ENCODE results near the gene CASP9.
"Not testable (repeated sequence)": the region's sequence is repeated elsewhere in the genome, so short reads cannot be mapped to it uniquely, and the experiment has no call there.

The CASP9 gene

GRCh38 chr1:15471067-15471466 lies 52.9 kb downstream of the CASP9 start:
- not testable (repeated sequence) for DNase-seq (ENCODE audit: low read depth in 2 of 2, low spot score in 1 of 2)

GRCh38 chr1:15469821-15470448 lies 54.1 kb downstream of the CASP9 start:
- not testable (repeated sequence) for DNase-seq (ENCODE audit: low read depth in 2 of 2, low spot score in 1 of 2)

GRCh38 chr1:15469361-15469760 lies 54.7 kb downstream of the CASP9 start:
- no peak for DNase-seq (ENCODE audit: low read depth in 2 of 2, low spot score in 1 of 2)

- no peak for DNase-seq (ENCODE audit: low read depth in 2 of 2, low spot score in 1 of 2)
Observed at GRCh38 chr1:15468145-15468544, 55.9 kb downstream of the CASP9 start.

GRCh38 chr1:15466955-15467625 lies 56.9 kb downstream of the CASP9 start:
- not testable (repeated sequence) for DNase-seq (ENCODE audit: low read depth in 2 of 2, low spot score in 1 of 2)

- no peak for DNase-seq (ENCODE audit: low read depth in 2 of 2, low spot score in 1 of 2)
Observed at GRCh38 chr1:15465674-15466073, 58.3 kb downstream of the CASP9 start.

- DNase-seq (ENCODE audit: low read depth in 2 of 2, low spot score in 1 of 2), result not testable (repeated sequence)
Observed at GRCh38 chr1:15463926-15464322, 60.1 kb downstream of the CASP9 start.

GRCh38 chr1:15463064-15463800 lies 60.8 kb downstream of the CASP9 start:
- DNase-seq (ENCODE audit: low read depth in 2 of 2, low spot score in 1 of 2), result not testable (repeated sequence)

GRCh38 chr1:15460708-15461095 lies 63.3 kb downstream of the CASP9 start:
- no peak for DNase-seq (ENCODE audit: low read depth in 2 of 2, low spot score in 1 of 2)

- no peak for DNase-seq (ENCODE audit: low read depth in 2 of 2, low spot score in 1 of 2)
Observed at GRCh38 chr1:15459771-15460707, 64.0 kb downstream of the CASP9 start.

- not testable (repeated sequence) for DNase-seq (ENCODE audit: low read depth in 2 of 2, low spot score in 1 of 2)
Observed at GRCh38 chr1:15458388-15458787, 65.6 kb downstream of the CASP9 start.

- DNase-seq (ENCODE audit: low read depth in 2 of 2, low spot score in 1 of 2), result no peak
Observed at GRCh38 chr1:15457585-15457984, 66.4 kb downstream of the CASP9 start.

GRCh38 chr1:15456313-15456954 lies 67.6 kb downstream of the CASP9 start, which contains the start of gene CELA2A:
CELA2A (plus strand) TSS chr1:15456732; CDS start chr1:15456754, 22 bp downstream.
- DNase-seq (ENCODE audit: low read depth in 2 of 2, low spot score in 1 of 2), result no peak

- DNase-seq (ENCODE audit: low read depth in 2 of 2, low spot score in 1 of 2), result no peak
Observed at GRCh38 chr1:15455522-15455921, 68.5 kb downstream of the CASP9 start.

GRCh38 chr1:15454256-15454655 lies 69.8 kb downstream of the CASP9 start:
- DNase-seq (ENCODE audit: low read depth in 2 of 2, low spot score in 1 of 2), result no peak

GRCh38 chr1:15453734-15454133 lies 70.3 kb downstream of the CASP9 start:
- no peak for DNase-seq (ENCODE audit: low read depth in 2 of 2, low spot score in 1 of 2)

- no peak for DNase-seq (ENCODE audit: low read depth in 2 of 2, low spot score in 1 of 2)
Observed at GRCh38 chr1:15452866-15453571, 71.0 kb downstream of the CASP9 start.

- DNase-seq (ENCODE audit: low read depth in 2 of 2, low spot score in 1 of 2), result no peak
Observed at GRCh38 chr1:15452216-15452615, 71.8 kb downstream of the CASP9 start.

- DNase-seq (ENCODE audit: low read depth in 2 of 2, low spot score in 1 of 2), result no peak
Observed at GRCh38 chr1:15451014-15451722, 72.8 kb downstream of the CASP9 start.

Measured in stimulated activated CD8-positive, alpha-beta memory T cell treated with anti-CD3 and anti-CD28 coated beads, Interleukin-4, amount 100 ng/mL, for 4 hours (primary cell).